Kidney tubule cell (primary cell): ENCODE measurements around the gene CEP192.
"Not testable (repeated sequence)": the region's sequence is repeated elsewhere in the genome, so short reads cannot be mapped to it uniquely, and the experiment has no call there.

Source experiments
- DNase-seq: peaks from one replicate; pipeline ENCODE4 v3.0.0-alpha.2; 2018; ENCODE audit warnings: low spot score

The CEP192 gene

GRCh38 chr18:13035249-13035914 lies 44.2 kb downstream of the CEP192 start:
- DNase-seq, result peak; percentile 2

GRCh38 chr18:13036622-13037320 lies 45.6 kb downstream of the CEP192 start:
- DNase-seq, result peak; percentile 2

- DNase-seq, result no peak
Measured at GRCh38 chr18:13039806-13040205, 48.6 kb downstream of the CEP192 start.

- DNase-seq, result no peak
Measured at GRCh38 chr18:13043066-13043465, 51.9 kb downstream of the CEP192 start.

- DNase-seq, result no peak
Measured at GRCh38 chr18:13048061-13048595, 57.0 kb downstream of the CEP192 start.

- no peak for DNase-seq
Measured at GRCh38 chr18:13051159-13051558, 60.0 kb downstream of the CEP192 start.

GRCh38 chr18:13051950-13052349 lies 60.8 kb downstream of the CEP192 start:
- peak; percentile 45 for DNase-seq

GRCh38 chr18:13054336-13054735 lies 63.2 kb downstream of the CEP192 start:
- DNase-seq, result no peak

GRCh38 chr18:13061630-13062189 lies 70.5 kb downstream of the CEP192 start:
- no peak for DNase-seq

GRCh38 chr18:13067124-13067523 lies 76.0 kb downstream of the CEP192 start:
- no peak for DNase-seq

- no peak for DNase-seq
Measured at GRCh38 chr18:13067966-13068365, 76.8 kb downstream of the CEP192 start.

GRCh38 chr18:13070460-13070859 lies 79.3 kb downstream of the CEP192 start:
- no peak for DNase-seq

- DNase-seq, result no peak
Measured at GRCh38 chr18:13076886-13077285, 85.7 kb downstream of the CEP192 start.

GRCh38 chr18:13077473-13077872 lies 86.3 kb downstream of the CEP192 start:
- no peak for DNase-seq

GRCh38 chr18:13078065-13078464 lies 86.9 kb downstream of the CEP192 start:
- not testable (repeated sequence) for DNase-seq

GRCh38 chr18:13086906-13087305 lies 95.7 kb downstream of the CEP192 start:
- no peak for DNase-seq

GRCh38 chr18:13095466-13095865 lies 104.3 kb downstream of the CEP192 start:
- no peak for DNase-seq

- no peak for DNase-seq
Measured at GRCh38 chr18:13096232-13096631, 105.1 kb downstream of the CEP192 start.

GRCh38 chr18:13096719-13097118 lies 105.6 kb downstream of the CEP192 start:
- DNase-seq, result no peak

GRCh38 chr18:13098104-13098503 lies 106.9 kb downstream of the CEP192 start:
- DNase-seq, result not testable (repeated sequence)

GRCh38 chr18:13099113-13099512 lies 108.0 kb downstream of the CEP192 start:
- DNase-seq, result no peak

- no peak for DNase-seq
Measured at GRCh38 chr18:13100942-13101658, 109.9 kb downstream of the CEP192 start.
